ENCODE data around the gene FHIT. TPM values are rescaled to one million over a fixed set of nuclear protein-coding genes. Genes with fewer than 3 reads are reported as not detected.

Gene FHIT
- total RNA-seq, 1 donor from 2014 or later = 16.1 TPM

DNA sequence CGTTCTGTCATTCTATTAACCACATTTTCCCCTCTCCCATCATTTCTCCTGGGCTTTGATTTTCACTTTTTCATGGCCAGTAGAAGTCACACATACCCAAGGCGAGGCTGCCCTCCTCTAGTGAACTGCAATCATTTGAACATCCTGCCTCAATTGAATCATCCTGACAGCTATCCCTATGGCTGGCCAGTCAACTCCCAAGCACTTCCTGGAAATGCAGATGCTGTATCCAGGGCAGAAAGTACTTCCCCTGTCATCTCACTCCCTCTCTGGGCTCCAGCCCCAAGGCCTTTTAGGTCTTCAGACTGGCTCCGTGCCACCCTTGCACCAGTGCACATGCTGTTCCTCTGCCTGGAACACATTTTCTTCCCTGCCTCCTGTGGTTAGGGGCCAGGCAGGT is 1463.1 kb downstream of the FHIT start:
- Mint-ChIP-seq H3K36me3 (ENCODE audit: insufficient read depth) (no peaks in the 10 kb centered on the region), H3K9me3 (ENCODE audit: low read depth) (no peaks in the 10 kb centered on the region), H3K27me3 (no peaks in the 10 kb centered on the region), H3K27ac (no peak overlapping the region), H3K4me3 (ENCODE audit: low read depth) (no peak overlapping the region), H3K4me1 (ENCODE audit: low read depth) (no peaks in the 10 kb centered on the region)
- DNase-seq (ENCODE audit: low spot score, unreplicated experiment) = no peak
- TF ChIP-seq, protein P1, sequence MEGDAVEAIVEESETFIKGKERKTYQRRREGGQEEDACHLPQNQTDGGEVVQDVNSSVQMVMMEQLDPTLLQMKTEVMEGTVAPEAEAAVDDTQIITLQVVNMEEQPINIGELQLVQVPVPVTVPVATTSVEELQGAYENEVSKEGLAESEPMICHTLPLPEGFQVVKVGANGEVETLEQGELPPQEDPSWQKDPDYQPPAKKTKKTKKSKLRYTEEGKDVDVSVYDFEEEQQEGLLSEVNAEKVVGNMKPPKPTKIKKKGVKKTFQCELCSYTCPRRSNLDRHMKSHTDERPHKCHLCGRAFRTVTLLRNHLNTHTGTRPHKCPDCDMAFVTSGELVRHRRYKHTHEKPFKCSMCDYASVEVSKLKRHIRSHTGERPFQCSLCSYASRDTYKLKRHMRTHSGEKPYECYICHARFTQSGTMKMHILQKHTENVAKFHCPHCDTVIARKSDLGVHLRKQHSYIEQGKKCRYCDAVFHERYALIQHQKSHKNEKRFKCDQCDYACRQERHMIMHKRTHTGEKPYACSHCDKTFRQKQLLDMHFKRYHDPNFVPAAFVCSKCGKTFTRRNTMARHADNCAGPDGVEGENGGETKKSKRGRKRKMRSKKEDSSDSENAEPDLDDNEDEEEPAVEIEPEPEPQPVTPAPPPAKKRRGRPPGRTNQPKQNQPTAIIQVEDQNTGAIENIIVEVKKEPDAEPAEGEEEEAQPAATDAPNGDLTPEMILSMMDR (IDR thresholded peaks at IDR 0.05; ENCODE audit: unreplicated experiment) = no peak

- H3K9me3 Mint-ChIP-seq (ENCODE audit: low read depth) = no peaks in the 10 kb centered on the region
- no peaks in the 10 kb centered on the region for H3K36me3 Mint-ChIP-seq (ENCODE audit: insufficient read depth)
- H3K27ac Mint-ChIP-seq = no peak overlapping the region
- H3K4me3 Mint-ChIP-seq (ENCODE audit: low read depth) = no peak overlapping the region
- no peaks in the 10 kb centered on the region for H3K27me3 Mint-ChIP-seq
- DNase-seq (ENCODE audit: low spot score, unreplicated experiment) = no peak
- H3K4me1 Mint-ChIP-seq (ENCODE audit: low read depth) = no peaks in the 10 kb centered on the region
- TF ChIP-seq, protein P1 (IDR thresholded peaks at IDR 0.05; ENCODE audit: unreplicated experiment) = no peak
Observed at GRCh38 chr3:59786374-59786773, 1464.9 kb downstream of the FHIT start.

- Mint-ChIP-seq H3K36me3 (ENCODE audit: insufficient read depth) (no peaks in the 10 kb centered on the region), H3K4me3 (ENCODE audit: low read depth) (no peak overlapping the region), H3K27ac (no peak overlapping the region), H3K9me3 (ENCODE audit: low read depth) (no peaks in the 10 kb centered on the region), H3K4me1 (ENCODE audit: low read depth) (no peaks in the 10 kb centered on the region), H3K27me3 (no peaks in the 10 kb centered on the region)
- TF ChIP-seq, protein P1 (IDR thresholded peaks at IDR 0.05; ENCODE audit: unreplicated experiment) = no peak
- no peak for DNase-seq (ENCODE audit: low spot score, unreplicated experiment)
Observed at GRCh38 chr3:59784164-59784563, 1467.1 kb downstream of the FHIT start.

DNA sequence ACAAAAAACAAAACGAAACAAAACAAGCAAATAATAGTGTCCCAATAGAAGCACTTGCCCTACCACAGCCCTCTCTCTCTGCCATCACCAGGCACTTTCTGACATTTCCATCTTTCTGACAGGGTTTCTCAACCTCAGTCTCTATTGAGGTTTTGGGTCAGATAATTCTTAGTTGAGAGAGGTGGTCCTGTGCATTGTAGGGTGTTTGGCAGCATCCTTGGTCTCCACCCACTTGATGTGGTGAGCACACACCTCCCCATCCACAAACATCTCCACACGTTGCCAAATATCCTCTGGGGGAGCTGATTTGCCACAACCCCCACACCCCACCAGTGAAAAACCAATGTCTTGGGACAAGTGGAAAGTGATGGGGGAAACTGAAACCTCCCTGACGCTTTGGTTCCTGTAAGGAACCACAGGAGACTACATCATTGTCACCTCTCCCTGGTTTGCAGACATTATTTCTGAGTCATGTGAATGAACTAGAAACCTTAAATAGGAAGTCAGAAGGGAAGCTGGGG is 1467.7 kb downstream of the FHIT start:
- no peak overlapping the region for H3K4me3 Mint-ChIP-seq (ENCODE audit: low read depth)
- H3K36me3 Mint-ChIP-seq (ENCODE audit: insufficient read depth) = no peaks in the 10 kb centered on the region
- TF ChIP-seq, protein P1 (IDR thresholded peaks at IDR 0.05; ENCODE audit: unreplicated experiment) = no peak
- H3K4me1 Mint-ChIP-seq (ENCODE audit: low read depth) = no peaks in the 10 kb centered on the region
- no peaks in the 10 kb centered on the region for H3K27me3 Mint-ChIP-seq
- no peaks in the 10 kb centered on the region for H3K9me3 Mint-ChIP-seq (ENCODE audit: low read depth)
- no peak overlapping the region for H3K27ac Mint-ChIP-seq
- DNase-seq (ENCODE audit: low spot score, unreplicated experiment) = no peak

GRCh38 chr3:59782664-59783063 is 1468.6 kb downstream of the FHIT start:
- H3K4me1 Mint-ChIP-seq (ENCODE audit: low read depth) = no peaks in the 10 kb centered on the region
- DNase-seq (ENCODE audit: low spot score, unreplicated experiment) = no peak
- no peaks in the 10 kb centered on the region for H3K9me3 Mint-ChIP-seq (ENCODE audit: low read depth)
- no peaks in the 10 kb centered on the region for H3K27me3 Mint-ChIP-seq
- H3K36me3 Mint-ChIP-seq (ENCODE audit: insufficient read depth) = no peaks in the 10 kb centered on the region
- no peak overlapping the region for H3K27ac Mint-ChIP-seq
- H3K4me3 Mint-ChIP-seq (ENCODE audit: low read depth) = no peak overlapping the region
- TF ChIP-seq, protein P1 (IDR thresholded peaks at IDR 0.05; ENCODE audit: unreplicated experiment) = no peak
